Activated effector memory CD4-positive, alpha-beta T cell treated with Interleukin-2 at 50 U/mL for 16 hours (primary cell): ENCODE data around the gene FBXO47.

Experiments
- DNase-seq: peaks from one replicate; pipeline ENCODE4 v3.0.0-alpha.2; 2020

The FBXO47 gene, protein sequence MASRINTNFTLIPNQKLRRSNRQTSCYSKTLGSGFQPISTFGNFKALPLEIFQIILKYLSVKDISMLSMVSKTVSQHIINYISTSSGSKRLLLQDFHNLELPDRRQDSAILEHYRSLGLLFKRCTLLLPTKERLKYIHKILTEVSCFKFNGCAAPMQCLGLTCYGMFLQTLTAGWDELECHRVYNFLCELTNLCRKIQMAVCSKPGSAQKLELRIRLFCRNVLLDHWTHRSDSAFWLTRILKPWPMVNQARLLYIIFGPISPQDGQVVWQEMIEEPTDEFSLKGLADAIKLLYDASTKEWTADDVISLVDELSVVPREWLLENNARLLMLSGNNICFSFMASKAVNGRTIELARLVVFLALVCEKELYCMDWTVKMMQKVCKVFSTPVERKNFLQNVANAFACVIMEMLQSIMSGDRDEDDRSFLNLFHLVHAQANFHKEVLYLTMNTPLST

DNA sequence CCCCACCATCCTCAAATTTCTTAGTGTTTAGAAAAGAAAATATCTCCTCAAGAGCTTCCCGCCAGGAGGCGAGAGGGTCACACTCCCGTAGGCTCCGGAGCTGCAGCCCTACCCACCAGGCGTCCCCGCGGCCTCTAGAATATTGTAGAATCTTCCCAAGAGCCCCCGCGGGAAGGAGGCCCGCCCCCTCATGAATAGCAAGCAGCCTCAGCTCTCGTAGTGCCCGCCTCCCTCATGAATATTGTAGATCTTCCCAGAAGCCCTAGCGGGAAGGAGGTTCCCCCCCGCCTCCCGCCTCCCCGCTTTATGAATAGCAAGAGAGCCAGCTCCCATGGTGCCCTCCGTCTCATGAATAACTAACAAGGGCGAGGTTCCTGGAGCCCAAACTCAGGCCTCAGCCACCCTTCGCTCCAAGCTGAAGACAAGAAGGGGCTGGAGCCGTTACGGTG is at the start of gene FBXO47:
TSS of gene FBXO47 (minus strand) at position 114 of the 449 bp plus-strand sequence. CDS start 4,378 bp downstream, outside the sequence.
- DNase-seq = peak; percentile 71

- no peak for DNase-seq
Measured at GRCh38 chr17:39016193-39017153, 49.3 kb upstream of the FBXO47 start.

- DNase-seq = no peak
Measured at GRCh38 chr17:39015546-39015935, 48.3 kb upstream of the FBXO47 start.

DNA sequence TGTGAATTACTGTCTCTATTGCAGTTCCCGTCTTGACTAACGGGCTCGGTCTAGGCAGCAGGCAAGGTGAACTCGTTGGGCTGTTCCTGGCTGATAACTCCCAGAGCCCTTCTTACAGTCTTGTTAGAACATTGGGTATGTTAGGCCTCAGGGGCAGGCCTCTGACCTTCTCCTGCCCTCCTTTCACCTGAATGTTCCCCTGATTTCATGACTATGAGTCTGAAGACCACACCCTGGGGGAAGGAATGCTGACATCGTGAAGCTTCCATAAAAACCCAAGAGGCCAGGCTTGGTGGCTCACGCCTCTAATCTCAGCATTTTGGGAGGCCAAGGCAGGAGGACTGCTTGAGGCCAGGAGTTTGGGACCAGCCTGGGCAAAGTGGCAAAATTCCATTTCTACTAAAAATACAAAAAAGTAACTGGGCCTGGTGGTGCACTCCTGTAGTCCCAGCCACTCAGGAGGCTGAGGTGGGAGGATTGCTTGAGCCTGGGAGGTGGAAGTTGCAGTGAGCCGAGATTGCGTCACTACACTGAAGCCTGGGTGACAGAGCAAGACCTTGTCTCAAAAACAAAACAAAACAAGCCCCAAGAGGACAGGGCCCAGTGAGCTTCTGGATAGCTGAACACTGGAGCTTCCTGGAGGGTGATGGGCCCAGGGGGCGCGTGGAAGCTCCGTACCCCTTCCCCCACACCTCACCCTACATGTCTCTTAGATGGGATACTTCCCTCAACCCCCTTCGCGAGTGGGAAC is 47.8 kb upstream of the FBXO47 start:
- no peak for DNase-seq

DNA sequence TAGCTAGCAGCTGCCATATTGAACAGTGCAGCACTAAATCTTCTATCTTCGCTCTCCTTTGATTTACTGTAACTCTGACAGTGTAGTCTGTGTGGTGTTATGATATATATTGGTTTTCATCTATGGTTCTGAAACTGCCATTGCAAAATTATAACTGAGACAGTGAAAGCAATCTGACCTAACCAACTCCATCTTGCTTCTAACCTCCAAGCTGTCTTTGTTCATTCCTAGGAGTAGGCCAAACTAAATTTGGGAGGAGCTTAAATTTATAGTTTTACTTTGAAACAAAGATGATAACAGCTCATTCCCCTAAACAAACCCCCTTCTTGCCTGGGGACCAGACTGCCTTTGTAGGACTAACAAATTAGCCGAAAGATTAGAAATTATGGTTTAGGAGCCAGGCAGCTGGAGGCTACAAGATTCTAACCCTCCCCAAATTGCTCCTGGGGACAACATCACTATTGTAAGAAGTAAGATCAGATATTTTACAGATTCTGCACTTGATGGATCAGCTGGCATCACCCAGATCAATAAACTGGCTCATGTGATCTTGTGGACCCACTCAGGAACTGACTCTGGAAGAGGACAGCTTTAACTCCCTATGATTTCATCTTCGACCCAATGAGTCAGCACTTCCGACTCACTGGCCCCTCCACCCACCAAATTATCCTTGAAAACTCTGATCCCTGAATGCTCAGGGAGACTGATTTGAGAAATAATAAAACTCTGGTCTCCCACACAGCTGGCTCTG is 47.0 kb upstream of the FBXO47 start:
- no peak for DNase-seq

- no peak for DNase-seq
Measured at GRCh38 chr17:39012725-39013124, 45.5 kb upstream of the FBXO47 start.

DNA sequence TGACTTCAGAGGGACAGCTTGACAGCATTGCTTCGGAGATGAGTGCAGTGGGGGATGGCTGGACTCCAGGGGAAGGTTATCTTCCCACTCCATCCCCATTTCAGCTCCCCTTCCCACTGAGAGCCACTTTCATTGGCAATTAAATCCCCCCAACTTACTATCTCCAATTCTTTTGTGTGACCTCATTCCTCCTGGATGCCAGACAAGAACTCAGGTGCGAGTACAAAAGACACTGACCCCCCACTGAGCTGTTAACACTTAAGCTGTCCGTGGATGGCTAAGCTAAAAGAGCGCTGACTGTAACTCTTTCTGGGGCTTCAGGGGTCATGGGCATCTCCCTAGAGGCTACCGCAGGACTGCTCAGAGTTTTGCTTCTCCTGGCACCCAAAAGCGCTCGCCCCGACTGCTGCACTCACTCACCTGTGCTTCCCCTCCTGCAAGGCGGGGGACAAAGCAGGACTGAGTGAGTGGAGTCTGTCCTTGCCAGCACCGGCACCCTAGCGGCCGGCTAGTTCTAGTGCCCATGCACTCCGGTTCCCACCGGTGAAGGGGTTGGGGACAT is 44.8 kb upstream of the FBXO47 start:
- no peak for DNase-seq

DNA sequence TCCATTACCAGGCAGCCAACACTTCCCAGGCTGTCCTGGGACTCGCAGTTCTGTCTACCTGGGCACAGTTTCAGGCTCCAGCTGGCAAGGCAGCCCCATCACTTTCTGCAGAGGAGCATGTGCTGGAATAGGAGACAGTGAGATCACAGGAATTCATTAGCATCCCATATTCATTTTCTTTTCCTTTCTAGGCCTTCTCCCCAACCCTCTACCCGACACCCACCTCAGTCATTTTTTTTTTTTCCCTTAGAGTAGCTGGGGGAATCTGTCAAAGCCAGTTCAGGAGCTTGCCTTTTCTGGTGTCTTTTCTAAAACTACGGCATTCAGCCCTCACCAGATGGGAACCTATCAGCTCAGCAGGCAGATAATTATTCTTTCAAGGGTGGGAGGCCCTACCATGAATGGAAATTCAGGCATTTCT is 42.4 kb upstream of the FBXO47 start:
- DNase-seq = no peak

- DNase-seq = no peak
Measured at GRCh38 chr17:39008633-39009032, 41.4 kb upstream of the FBXO47 start.

DNA sequence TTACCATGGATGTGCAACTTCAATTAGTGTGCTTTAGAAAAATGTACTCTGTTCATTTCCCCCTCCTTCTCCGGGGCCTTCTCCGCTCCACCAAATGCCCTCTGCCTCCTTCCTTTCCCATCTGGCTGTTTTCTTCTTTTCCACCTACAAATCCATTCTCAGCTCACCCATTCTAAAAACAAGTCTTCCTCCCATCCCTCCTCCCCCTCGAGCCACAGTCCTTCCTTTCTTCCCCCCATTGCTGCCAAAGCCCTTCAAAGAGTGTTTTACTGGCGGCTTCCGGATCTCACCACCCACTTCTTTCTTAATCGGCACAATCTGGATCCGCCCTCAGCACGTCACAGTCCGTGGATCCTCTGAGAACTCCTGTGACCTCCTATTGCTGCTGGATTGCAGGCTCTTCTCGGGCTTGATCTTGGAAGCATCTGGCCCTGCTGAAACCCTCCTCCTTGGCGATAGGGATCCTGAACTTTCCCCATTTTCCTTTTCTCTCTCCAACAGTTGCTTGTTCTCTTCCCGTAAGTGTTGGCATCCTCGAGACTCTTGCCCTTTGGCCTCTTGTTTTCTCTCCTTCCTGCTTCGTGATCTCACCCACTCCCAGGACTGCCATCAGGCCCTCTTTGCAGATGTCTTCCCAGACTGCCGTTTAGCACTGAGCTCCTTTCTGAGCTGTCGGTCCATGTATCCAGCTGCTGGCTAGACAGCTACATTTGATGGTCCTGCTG is 36.0 kb upstream of the FBXO47 start:
- peak; percentile 16 for DNase-seq

DNA sequence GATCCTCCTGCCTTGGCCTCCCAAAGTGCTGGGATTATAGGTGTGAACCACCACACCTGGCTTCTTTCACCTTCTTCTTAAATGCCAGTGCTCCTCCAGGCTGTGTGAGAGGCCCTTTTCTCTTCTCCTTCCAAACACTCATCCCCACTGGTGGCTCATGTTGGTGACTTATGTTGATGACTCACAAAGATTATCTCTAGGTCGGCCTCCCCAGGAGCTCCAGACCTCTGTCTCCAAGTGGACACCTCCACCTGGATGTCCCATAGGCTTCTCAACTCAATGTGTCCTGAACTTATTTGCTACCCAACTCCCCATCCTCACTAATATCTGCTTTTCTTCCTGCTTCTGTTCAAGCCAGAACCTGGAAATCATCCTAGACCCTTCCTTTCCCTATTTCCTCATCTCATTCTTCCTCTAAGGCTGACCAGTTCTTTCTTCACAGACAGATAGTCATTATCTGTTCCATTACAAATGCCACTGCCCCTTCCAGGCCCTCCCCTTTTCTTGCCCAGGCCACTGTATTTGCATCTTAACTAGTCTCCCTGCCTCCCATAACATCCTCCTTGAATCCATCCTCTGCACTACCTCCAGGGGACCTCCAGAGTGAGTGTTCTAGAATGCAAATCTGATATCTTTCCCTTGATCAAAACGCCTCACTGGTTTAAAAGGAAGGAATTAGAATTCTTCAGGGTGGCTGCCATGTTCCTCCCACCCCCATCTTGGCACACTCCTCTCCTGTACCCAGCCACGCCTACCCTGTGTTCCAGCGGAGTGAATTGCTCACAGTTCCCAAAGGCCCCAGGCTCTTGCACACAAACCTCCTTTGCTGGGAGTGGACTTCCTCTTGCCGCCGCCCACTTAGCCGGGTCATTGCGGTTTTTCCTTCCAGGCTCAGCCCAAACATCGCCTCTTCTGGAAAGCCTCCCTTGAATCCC is 34.8 kb upstream of the FBXO47 start:
- DNase-seq = no peak

DNA sequence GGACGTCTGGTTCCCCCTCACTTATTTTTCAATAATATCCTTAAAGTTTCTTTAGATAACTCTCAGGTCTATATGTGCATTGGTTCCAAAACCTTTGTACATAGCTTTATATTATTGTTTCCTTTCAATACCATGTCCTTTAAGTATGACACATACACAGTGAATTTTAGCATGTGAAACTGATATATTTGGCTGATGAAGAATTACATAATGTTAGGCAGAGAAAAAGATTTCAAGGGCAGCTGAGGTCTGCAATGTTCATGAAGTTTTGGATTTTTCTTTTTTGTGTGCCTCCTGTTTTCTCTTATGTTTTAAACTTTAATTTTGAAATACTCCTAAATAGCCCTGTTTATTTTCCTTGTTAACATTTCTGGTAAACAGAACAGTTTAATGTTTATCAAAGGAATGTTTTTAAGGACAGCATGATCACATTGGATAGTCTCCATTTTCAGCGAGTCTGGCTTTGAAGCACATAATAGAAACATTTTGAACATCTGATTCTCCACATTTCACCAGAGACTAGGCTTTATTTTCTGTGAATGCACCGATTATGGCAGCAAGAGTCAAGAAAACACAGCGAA is 32.9 kb upstream of the FBXO47 start:
- no peak for DNase-seq

DNA sequence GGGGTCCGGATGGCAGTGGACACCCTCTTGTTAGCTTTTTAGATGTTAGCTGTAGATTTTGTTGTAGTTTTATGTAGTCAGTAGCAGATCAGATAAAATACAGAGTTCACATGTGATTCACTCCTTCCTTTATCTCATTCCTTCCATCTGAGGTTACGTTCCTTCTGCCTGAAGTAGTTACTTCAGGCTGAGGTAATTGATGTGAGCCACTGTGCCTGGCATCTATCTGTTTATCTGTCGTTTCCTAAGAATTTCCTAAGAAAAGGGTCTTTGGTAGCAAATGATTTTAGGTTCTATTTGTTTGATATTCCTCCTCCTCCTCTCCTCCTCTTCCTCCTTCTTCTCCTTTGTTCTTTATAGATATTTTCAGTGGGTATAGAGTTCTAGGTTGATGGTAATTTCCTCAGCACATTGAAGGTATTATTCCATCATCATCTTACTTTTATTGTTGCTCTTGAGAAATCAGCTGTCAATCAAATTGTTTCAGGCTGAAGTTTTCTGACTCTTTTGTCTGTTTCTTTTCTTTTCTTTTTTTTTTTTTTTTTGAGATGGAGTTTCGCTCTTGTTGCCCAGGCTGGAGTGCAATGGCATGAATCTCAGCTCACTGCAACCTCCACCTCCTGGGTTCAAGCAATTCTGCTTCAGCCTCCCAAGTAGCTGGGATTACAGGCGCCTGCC is 29.6 kb upstream of the FBXO47 start:
- DNase-seq = no peak

- DNase-seq = no peak
Measured at GRCh38 chr17:38994026-38994425, 26.8 kb upstream of the FBXO47 start.

- no peak for DNase-seq
Measured at GRCh38 chr17:38984666-38985065, 17.5 kb upstream of the FBXO47 start.

DNA sequence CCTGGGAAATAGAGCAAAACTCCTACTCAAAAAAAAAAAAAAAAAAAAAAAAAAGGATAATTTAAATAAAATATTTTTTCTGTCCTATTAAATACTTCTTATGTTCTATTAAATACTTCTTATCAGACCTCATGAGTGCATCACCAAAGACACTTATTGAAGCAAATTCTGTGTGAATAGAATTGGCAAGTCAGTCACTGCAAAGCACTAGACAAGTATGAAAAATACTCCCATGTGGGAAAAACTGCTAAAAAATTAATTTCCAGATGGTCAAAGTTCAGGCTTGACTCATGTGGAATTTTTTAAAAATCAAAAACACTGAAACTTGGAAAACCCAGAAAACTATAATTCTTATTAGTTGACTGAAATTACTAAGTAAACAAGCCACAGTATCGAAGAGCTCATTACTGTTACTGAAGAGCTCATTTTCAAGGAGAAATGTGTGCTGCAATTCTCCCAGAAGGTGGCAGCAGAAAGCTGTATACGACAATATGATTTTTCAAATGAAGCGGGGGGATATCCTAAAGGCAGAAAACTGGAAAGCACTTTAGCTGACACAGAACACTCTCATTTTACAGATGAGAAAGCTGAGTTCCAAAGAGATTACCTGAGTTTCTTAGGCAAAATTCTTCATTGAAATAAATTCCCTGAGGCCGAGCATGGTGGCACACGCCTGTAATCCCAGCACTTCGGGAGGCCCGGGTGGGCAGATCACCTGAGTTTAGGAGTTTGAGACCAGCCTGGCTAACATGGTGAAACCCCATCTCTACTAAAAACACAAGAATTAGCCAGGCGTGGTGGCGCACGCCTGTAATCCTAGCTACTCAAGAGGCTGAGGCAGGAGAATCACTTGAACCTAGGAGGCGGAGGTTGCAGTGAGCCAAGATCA is 15.9 kb upstream of the FBXO47 start:
- no peak for DNase-seq

DNA sequence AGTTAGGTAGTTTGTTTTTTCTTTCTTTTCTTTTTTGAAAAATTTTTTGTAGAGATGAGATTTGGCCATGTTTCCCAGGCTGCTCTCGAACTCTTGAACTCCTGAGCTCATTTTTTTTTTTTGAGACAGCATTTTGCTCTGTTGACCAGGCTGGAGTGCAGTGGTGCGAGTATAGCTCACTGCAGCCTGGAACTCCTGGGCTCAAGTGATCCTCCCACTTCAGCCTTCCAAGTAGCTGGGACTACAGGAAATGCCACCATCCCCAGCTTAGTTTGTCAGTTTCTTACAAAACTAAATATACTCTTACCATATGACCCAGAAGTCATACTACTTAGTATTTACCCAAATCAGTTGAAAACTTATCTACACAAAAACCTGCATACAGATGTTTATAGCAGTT is 14.4 kb upstream of the FBXO47 start:
- no peak for DNase-seq
